ENCODE measurements around the gene CFAP65.

CFAP65 gene

DNA sequence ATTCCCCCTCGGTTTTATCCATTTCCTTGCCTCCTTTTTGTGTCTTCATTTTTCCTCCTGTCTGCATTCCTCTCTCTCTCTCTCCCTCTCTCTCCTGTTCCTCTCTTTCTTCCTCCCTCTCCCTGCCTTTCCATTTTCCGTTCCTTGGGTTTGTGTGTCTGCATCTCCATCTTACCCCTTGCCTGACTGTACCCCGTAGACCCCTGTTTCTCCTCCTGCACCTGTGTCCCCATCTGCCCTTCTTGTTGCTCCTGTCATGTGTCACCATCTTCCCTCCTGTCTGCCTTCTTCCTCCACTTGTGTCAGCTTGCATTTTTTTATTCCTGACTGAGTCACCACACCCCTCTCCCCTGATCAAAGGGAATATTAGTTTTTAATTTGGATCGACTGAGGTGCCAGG is 80.1 kb downstream of the CFAP65 start:
- TF ChIP-seq GATA1 (IDR thresholded peaks at IDR 0.05; ENCODE audit: low read depth, low read length), result no peak
- no peak for TF ChIP-seq POLR2A (IDR thresholded peaks at IDR 0.05; ENCODE audit: low read length)
- no peak for DNase-seq

DNA sequence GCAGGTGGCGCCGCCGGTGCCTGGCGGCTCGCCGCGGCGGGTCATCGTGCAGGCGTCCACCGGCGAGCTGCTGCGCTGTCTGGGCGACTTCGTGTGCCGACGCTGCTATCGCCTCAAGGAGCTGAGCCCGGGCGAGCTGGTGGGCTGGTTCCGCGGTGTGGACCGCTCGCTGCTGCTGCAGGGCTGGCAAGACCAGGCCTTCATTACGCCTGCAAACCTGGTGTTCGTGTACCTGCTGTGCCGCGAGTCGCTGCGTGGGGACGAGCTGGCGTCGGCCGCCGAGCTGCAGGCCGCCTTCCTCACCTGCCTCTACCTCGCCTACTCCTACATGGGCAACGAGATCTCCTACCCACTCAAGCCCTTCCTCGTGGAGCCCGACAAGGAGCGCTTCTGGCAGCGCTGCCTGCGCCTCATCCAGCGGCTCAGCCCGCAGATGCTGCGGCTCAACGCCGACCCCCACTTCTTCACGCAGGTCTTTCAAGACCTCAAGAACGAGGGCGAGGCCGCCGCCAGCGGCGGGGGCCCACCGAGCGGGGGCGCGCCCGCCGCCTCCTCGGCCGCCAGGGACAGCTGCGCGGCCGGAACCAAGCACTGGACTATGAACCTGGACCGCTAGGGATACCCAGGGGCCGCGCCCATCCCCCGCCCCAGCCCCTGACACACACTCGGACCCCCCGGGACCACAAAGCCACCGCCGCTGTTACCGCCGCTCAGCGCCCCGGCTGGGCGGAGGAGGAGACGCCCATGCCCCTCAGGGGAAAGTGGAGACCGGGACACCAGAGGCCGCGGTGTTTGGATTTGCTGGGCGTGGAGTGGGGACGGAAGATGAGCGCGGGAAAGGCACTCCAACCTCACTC is 80.8 kb downstream of the CFAP65 start:
- DNase-seq, result no peak
- TF ChIP-seq POLR2A (IDR thresholded peaks at IDR 0.05; ENCODE audit: low read length), result no peak

DNA sequence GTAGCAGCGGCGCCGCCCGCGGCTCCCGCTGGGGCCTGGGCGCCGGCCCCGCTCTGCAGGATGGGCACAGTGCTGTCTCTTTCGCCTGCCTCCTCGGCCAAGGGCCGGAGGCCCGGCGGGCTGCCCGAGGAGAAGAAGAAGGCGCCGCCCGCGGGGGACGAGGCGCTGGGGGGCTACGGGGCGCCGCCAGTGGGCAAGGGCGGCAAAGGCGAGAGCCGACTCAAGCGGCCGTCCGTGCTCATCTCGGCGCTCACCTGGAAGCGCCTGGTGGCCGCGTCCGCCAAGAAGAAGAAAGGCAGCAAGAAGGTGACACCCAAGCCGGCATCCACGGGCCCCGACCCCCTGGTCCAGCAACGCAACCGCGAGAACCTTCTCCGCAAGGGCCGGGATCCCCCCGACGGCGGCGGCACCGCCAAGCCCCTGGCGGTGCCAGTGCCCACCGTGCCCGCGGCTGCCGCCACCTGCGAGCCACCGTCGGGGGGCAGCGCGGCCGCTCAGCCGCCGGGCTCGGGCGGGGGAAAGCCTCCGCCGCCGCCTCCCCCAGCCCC is 81.5 kb downstream of the CFAP65 start:
- TF ChIP-seq POLR2A (IDR thresholded peaks at IDR 0.05; ENCODE audit: low read length) (no peak), GATA1 (IDR thresholded peaks at IDR 0.05; ENCODE audit: low read depth, low read length) (no peak)
- no peak for DNase-seq

DNA sequence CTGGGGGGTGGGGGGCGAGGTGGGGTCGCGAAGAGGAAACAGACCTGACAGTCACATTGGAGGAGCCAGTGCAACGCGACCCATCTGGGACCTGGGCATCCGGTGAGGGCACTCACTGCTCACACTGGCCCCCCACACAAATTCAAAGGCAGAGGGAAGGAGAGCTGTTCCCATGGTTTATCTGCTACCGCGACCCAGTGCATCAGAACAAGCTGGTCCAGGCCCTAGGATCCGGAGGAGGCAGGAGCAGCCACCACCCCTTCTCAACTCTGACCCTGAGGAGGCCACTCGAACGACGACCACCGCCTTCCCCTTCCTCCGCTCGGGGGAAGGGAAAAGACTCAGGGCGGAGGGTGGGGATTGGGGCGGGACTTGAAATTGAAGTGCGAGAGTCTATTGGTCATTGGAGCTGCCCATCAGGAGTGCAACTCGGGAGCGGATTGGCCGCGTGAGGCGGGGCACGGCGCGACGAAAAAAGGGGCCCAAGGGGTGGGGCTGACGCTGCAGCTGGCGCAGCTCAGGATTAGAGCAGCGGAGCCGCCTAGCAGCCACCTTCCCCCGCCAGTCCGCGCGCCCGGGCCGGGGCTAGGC is 82.1 kb downstream of the CFAP65 start, which contains the start of gene CDK5R2:
Gene CDK5R2 (plus strand): TSS at position 526 of the 591 bp plus-strand sequence. CDS start 155 bp downstream, outside the sequence.
- peak; percentile 79 to 85 for DNase-seq
- TF ChIP-seq GATA1 (IDR thresholded peaks at IDR 0.05; ENCODE audit: low read depth, low read length) (no peak), POLR2A (IDR thresholded peaks at IDR 0.05; ENCODE audit: low read length) (no peak)

DNA sequence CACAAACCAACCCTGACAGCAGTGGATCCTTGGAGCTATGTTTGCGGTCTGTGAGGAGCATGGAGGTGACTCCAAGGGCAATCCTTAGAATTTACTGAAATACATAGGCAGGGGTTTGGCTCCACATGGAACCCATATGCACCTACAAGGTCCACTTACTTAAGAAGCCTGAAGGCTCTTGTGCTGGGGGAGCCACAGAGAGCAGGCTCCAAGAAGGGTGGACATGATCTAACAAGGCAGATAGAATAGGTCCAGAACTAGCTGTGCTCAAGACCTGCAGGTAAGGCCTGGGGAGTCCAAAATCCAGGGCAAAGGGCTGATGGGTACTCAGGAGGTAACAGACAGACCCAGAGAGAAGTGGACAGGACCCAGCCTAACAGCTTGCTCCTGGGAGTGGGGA is 83.0 kb downstream of the CFAP65 start:
- no peak for DNase-seq
- no peak for TF ChIP-seq POLR2A (IDR thresholded peaks at IDR 0.05; ENCODE audit: low read length)
- TF ChIP-seq GATA1 (IDR thresholded peaks at IDR 0.05; ENCODE audit: low read depth, low read length), result no peak

DNA sequence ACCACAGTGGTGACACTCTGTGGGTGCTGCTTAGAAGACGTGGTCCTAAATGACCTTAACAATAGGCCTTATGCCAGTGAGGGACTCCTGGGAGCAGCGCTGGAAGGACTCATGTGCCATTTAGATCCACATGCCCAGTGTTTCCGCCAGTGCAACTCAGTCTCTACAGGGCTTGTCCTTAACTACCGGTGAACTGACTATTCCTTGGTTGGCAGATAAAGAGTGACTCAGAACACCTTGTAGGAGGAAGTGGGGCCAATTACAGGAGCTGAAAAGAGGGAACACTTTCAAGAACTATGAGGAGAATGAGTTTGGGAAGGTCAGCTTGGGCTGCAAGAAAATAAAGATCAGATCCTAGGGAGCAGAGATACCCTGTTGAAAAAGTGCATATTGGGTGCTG is 83.6 kb downstream of the CFAP65 start:
- DNase-seq, result no peak
- TF ChIP-seq GATA1 (IDR thresholded peaks at IDR 0.05; ENCODE audit: low read depth, low read length) (no peak), POLR2A (IDR thresholded peaks at IDR 0.05; ENCODE audit: low read length) (no peak)

DNA sequence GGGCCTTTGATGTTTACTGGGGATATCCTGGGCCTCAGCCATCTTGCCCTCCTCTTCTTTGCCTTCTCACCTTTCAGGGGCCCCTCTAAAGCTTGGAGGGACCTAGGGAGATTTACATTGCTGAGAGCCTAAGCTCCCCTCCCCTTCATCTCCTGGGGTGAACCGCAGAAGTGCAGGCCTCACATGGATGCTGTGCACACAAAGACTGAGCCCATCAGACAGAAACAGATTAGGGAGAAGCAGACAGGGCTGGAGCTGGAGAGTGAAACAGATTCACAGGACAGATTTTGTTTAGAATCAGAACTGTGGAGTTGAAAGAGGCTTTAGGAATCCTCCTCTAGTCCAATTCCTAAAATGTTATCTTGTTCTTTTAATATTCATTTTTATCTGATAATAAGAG is 85.3 kb downstream of the CFAP65 start:
- TF ChIP-seq GATA1 (IDR thresholded peaks at IDR 0.05; ENCODE audit: low read depth, low read length) (no peak), POLR2A (IDR thresholded peaks at IDR 0.05; ENCODE audit: low read length) (no peak)
- no peak for DNase-seq

DNA sequence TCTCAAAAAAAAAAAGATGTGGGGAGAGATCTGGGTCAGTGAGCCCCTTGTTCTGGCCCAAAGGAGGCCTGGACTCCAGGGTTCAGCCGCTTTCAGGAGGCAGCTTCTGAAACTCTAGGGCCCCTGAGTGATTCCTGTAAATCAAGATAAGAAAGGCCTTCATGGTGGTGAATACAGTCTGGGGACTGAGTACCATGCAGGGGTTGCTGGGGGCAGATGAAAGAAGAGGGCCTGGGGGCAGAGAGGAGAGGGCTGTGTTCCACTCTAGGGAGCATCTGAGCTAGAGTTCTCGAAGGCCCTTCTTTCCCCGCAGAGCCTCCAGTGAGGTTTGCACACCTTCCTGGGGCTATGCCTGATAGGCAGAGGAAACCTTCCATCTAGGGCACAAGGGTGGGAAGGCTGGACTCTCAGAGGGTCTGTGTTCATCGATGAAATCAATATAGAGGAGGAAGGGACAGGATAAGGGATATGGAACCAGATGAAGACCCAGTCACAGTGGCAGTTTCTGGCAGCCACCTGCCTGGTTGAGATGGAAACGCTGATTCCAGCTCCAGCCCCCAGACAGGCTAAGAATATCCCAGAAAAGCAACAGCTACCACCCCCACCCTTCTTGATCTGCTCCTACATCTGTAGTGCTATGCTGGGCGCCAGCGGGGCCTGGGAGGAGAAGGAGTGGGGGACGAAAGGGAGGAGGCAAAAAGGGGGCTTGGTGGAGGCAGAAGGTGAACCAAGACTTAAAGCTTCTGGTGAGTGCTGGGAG is 86.6 kb downstream of the CFAP65 start:
- TF ChIP-seq POLR2A (IDR thresholded peaks at IDR 0.05; ENCODE audit: low read length), result no peak
- no peak for TF ChIP-seq GATA1 (IDR thresholded peaks at IDR 0.05; ENCODE audit: low read depth, low read length)
- DNase-seq, result no peak

DNA sequence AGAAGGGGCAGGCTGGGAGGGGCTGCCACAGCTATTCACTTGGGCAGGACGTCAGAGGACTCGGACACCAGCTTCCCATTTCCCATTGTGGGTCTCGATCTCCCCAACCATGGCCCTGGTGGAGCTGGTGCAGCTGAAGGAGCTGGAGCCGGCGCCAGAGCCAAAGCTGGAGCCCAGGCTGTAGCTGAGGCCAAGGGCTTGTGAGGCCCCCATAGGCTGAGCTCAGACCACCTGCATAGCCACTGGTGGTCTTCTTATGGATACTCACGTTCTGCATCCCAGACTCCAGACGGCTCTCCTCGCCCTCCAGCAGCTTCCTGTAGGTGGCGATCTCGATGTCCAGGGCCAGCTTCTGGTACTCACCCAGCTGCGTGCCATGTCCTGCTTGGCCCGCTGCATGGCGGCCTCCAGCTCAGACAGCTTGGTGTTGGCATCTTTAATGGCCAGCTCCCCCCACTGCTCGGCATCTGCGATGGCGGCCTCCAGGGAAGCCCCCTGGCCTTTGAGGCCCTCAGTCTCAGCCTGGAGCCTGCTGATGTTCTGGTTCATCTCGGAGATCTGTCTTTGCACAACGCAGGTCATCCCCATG is 87.9 kb downstream of the CFAP65 start:
- TF ChIP-seq POLR2A (IDR thresholded peaks at IDR 0.05; ENCODE audit: low read length) (no peak), GATA1 (IDR thresholded peaks at IDR 0.05; ENCODE audit: low read depth, low read length) (no peak)
- no peak for DNase-seq

All from erythroblast (primary cell).